ENCODE measurements around the gene CCDC180.

CCDC180 gene

GRCh38 chr9:97313746-97314145, 6.3 kb downstream of the CCDC180 start:
- H3K4me2 ChIP-seq = no peak overlapping the region
- no peak overlapping the region for H2AFZ ChIP-seq (ENCODE audit: low read depth)
- no peak overlapping the region for H3K9ac ChIP-seq
- no peaks in the 10 kb centered on the region for H3K27me3 ChIP-seq (ENCODE audit: insufficient read depth, low read depth)
- TF ChIP-seq, protein P1, sequence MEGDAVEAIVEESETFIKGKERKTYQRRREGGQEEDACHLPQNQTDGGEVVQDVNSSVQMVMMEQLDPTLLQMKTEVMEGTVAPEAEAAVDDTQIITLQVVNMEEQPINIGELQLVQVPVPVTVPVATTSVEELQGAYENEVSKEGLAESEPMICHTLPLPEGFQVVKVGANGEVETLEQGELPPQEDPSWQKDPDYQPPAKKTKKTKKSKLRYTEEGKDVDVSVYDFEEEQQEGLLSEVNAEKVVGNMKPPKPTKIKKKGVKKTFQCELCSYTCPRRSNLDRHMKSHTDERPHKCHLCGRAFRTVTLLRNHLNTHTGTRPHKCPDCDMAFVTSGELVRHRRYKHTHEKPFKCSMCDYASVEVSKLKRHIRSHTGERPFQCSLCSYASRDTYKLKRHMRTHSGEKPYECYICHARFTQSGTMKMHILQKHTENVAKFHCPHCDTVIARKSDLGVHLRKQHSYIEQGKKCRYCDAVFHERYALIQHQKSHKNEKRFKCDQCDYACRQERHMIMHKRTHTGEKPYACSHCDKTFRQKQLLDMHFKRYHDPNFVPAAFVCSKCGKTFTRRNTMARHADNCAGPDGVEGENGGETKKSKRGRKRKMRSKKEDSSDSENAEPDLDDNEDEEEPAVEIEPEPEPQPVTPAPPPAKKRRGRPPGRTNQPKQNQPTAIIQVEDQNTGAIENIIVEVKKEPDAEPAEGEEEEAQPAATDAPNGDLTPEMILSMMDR (conservative IDR thresholded peaks at IDR 0.05; ENCODE audit: low read depth, low read length) = no peak
- H4K20me1 ChIP-seq (ENCODE audit: insufficient read depth) = no peaks in the 10 kb centered on the region
- H3K79me2 ChIP-seq (ENCODE audit: insufficient read depth, low read depth) = no peaks in the 10 kb centered on the region
- no peak overlapping the region for H3K27ac ChIP-seq
- H3K4me1 ChIP-seq (ENCODE audit: low read depth, poor library complexity, severe bottlenecking) = no peaks in the 10 kb centered on the region
- H3K4me3 ChIP-seq (IDR thresholded peaks at IDR 0.05; ENCODE audit: insufficient read depth, low read depth, low read length) = no peak overlapping the region
- no peaks in the 10 kb centered on the region for H3K36me3 ChIP-seq (ENCODE audit: insufficient read depth)

DNA sequence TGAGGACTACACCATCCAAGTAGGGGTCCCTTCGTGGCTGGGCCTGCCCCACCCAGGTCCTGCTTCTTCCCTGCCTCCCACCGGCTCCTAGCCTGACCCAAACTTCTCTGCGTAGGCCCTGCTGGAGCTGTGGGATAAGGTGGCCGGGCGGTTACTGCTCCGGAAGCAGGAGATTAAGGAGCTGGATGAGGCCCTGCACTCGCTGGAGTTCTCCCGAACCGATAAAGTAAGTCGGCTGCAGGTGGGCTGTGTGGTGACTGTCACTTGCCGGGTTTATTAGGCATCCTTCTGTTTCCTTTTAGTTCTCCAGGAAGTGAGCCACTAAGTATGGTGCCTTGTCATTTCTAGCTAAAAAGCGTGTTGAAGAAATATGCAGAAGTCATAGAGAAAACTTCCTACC, 7.0 kb downstream of the CCDC180 start:
- H3K36me3 ChIP-seq (ENCODE audit: insufficient read depth) = no peaks in the 10 kb centered on the region
- no peak overlapping the region for H3K27ac ChIP-seq
- no peak overlapping the region for H2AFZ ChIP-seq (ENCODE audit: low read depth)
- no peaks in the 10 kb centered on the region for H3K4me1 ChIP-seq (ENCODE audit: low read depth, poor library complexity, severe bottlenecking)
- no peak overlapping the region for H3K4me3 ChIP-seq (IDR thresholded peaks at IDR 0.05; ENCODE audit: insufficient read depth, low read depth, low read length)
- TF ChIP-seq, protein P1 (conservative IDR thresholded peaks at IDR 0.05; ENCODE audit: low read depth, low read length) = no peak
- no peak overlapping the region for H3K4me2 ChIP-seq
- no peak overlapping the region for H3K9ac ChIP-seq
- H3K79me2 ChIP-seq (ENCODE audit: insufficient read depth, low read depth) = no peaks in the 10 kb centered on the region
- H4K20me1 ChIP-seq (ENCODE audit: insufficient read depth) = no peaks in the 10 kb centered on the region
- no peaks in the 10 kb centered on the region for H3K27me3 ChIP-seq (ENCODE audit: insufficient read depth, low read depth)

DNA sequence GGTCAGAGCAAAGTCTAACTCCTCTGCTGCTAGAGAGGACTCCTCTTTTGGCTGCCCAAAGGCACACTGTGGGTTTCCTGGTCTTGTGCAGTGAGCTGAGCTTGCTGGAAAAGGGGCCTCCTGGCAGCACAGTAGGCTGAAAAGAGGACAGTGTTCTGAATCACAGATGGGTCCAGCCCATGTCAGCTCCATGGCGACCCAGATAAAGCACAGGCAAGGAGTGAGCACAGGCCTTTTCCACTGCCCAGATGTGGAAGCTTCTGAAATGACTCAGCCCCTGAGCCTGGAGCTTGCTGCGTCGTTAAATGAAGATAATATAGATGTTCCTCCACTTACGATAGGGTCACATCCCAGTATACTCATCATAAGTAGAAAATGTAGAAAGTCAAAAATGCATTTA, 8.1 kb downstream of the CCDC180 start:
- Histone ChIP-seq H3K9ac (no peak overlapping the region), H3K4me1 (ENCODE audit: low read depth, poor library complexity, severe bottlenecking) (no peaks in the 10 kb centered on the region), H4K20me1 (ENCODE audit: insufficient read depth) (no peaks in the 10 kb centered on the region), H3K4me3 (IDR thresholded peaks at IDR 0.05; ENCODE audit: insufficient read depth, low read depth, low read length) (no peak overlapping the region), H3K27ac (no peak overlapping the region), H3K79me2 (ENCODE audit: insufficient read depth, low read depth) (no peaks in the 10 kb centered on the region), H3K36me3 (ENCODE audit: insufficient read depth) (no peaks in the 10 kb centered on the region), H3K27me3 (ENCODE audit: insufficient read depth, low read depth) (no peaks in the 10 kb centered on the region), H2AFZ (ENCODE audit: low read depth) (no peak overlapping the region), H3K4me2 (no peak overlapping the region)
- TF ChIP-seq, protein P1 (conservative IDR thresholded peaks at IDR 0.05; ENCODE audit: low read depth, low read length) = no peak

- Histone ChIP-seq H3K9ac (no peak overlapping the region), H3K36me3 (ENCODE audit: insufficient read depth) (no peaks in the 10 kb centered on the region), H3K4me2 (no peak overlapping the region), H4K20me1 (ENCODE audit: insufficient read depth) (no peaks in the 10 kb centered on the region), H3K4me1 (ENCODE audit: low read depth, poor library complexity, severe bottlenecking) (peaks cover 1% of the 10 kb centered on the region), H3K27ac (no peak overlapping the region), H3K27me3 (ENCODE audit: insufficient read depth, low read depth) (no peaks in the 10 kb centered on the region), H3K4me3 (IDR thresholded peaks at IDR 0.05; ENCODE audit: insufficient read depth, low read depth, low read length) (no peak overlapping the region), H3K79me2 (ENCODE audit: insufficient read depth, low read depth) (no peaks in the 10 kb centered on the region), H2AFZ (ENCODE audit: low read depth) (no peak overlapping the region)
- TF ChIP-seq, protein P1 (conservative IDR thresholded peaks at IDR 0.05; ENCODE audit: low read depth, low read length) = no peak
These were observed 9.4 kb downstream of the CCDC180 start for GRCh38 chr9:97316904-97317303.

Data from KMS-11 (cell line).